GM18873 (cell line): ENCODE measurements around the gene SPATA16.
"Not testable (repeated sequence)": the region's sequence is repeated elsewhere in the genome, so short reads cannot be mapped to it uniquely, and the experiment has no call there.

Source experiments
- ATAC-seq: cut with Tn5 transposase; IDR thresholded peaks from one replicate; pipeline ENCODE4 v1.9.1; 2021; ENCODE audit warnings: mild to moderate bottlenecking, moderate library complexity, moderate number of reproducible peaks; ENCODE audit not compliant: unreplicated experiment, low FRiP score

The SPATA16 gene

GRCh38 chr3:172905451-172905850 is 235.6 kb downstream of the SPATA16 start:
- no peak for ATAC-seq

DNA sequence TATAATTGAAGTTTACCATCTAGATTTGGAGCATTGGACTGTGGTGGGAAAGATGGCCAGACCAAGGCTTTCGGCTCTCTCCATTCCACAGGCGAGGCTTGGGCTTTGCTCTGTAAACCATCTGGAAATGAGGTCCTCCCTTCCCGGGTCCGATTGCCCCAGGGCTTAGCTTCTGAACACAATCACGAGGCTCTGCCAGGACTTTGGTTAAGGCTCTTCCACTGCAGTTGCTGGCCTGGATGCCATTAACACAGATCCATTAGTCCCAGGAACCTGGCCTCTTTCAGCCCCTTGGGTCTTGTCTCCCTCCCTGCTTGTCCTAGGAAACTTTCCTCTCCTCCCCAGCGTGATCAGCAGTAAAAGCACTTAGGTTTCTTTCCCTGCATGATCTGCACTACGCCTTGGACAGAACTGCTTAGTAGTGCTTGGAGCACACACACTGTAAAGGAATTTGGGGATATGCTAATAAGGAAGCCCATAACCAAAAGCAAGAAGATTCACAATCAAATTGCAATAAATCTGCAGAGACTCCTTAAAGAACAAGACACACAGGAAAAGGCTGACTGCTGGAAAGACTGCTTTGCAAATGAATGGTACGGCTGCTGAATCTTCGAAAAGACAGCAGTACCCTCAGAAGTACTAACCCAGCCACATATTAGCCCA is 236.2 kb downstream of the SPATA16 start:
- ATAC-seq = no peak

DNA sequence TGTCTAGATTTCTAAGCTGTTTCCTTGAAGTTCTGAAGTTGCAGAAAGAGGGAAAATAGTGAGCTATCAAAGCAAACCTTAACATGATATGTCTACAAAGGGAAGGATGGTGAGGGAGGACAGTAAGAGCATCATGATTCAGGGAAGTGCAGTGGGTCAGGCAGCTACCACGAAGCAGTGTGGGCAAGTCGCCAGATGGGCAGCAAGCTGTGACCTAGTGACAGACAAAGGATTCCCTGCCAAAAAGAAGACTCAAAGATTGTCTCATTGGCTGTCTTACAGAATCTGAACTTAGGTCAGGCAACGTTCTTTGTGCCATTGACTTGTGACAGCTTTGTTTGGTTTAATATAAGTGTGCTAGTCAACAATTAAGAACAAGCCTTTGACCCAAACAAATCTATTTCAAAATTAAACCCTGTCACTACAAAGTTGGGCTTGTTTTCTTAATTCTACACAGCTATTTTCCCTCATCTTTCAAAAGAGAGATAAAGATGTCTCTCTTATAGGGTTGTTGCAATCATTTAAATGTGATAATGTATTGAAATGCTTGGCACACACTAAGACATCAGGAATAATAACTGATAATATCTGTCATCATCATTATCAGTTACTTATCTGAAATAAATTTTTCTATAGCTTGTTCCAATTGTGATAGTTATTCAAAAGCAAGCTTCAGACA is 237.3 kb downstream of the SPATA16 start:
- ATAC-seq = no peak

- no peak for ATAC-seq
Observed at GRCh38 chr3:172892158-172892557, 248.9 kb downstream of the SPATA16 start.

GRCh38 chr3:172885704-172886103 is 255.3 kb downstream of the SPATA16 start:
- no peak for ATAC-seq

GRCh38 chr3:172882563-172882962 is 258.5 kb downstream of the SPATA16 start:
- ATAC-seq = no peak

GRCh38 chr3:172879381-172879780 is 261.7 kb downstream of the SPATA16 start:
- ATAC-seq = not testable (repeated sequence)

GRCh38 chr3:172877011-172877410 is 264.0 kb downstream of the SPATA16 start:
- ATAC-seq = no peak

DNA sequence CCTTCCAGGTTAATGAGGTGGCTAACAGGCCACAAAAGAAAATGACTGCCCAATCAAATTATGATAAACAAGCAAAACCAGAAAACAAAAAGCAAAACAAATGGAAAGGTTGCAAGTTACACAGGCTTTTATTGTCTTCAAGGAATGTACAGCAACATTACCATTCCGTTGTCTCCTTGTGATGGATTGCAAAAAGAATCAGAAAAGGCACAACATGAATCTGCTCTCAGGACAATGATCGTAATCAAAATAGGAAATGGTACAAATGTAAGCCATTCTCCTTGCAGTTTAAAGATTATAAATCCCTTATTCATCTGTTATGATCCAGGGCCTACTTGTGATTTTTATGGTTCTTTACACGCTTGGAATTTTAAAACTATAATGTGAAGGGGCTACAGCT is 264.7 kb downstream of the SPATA16 start:
- no peak for ATAC-seq

- ATAC-seq = no peak
Observed at GRCh38 chr3:172875039-172875438, 266.0 kb downstream of the SPATA16 start.

- no peak for ATAC-seq
Observed at GRCh38 chr3:172869784-172870518, 271.1 kb downstream of the SPATA16 start.

DNA sequence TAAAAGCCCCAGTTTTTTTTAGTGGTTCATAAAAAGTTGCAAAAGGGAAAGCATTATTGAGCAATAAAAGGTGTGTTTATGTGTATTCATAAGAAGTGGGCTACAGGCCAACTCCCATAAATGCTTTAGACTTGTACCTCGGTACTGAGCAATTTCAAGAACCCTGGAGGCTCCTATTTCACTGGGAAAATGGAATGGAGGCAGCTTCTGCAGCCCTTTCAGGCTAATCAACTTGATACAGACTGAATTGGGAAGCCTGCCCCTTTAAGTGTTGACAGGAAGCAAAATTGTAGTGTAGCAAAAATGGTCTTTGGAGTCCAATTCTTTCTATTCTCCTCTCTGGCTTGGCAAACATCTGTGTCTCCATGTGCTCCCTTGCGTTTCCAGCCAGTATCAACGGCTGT is 271.7 kb downstream of the SPATA16 start:
- ATAC-seq = no peak

- no peak for ATAC-seq
Observed at GRCh38 chr3:172868582-172869200, 272.3 kb downstream of the SPATA16 start.

DNA sequence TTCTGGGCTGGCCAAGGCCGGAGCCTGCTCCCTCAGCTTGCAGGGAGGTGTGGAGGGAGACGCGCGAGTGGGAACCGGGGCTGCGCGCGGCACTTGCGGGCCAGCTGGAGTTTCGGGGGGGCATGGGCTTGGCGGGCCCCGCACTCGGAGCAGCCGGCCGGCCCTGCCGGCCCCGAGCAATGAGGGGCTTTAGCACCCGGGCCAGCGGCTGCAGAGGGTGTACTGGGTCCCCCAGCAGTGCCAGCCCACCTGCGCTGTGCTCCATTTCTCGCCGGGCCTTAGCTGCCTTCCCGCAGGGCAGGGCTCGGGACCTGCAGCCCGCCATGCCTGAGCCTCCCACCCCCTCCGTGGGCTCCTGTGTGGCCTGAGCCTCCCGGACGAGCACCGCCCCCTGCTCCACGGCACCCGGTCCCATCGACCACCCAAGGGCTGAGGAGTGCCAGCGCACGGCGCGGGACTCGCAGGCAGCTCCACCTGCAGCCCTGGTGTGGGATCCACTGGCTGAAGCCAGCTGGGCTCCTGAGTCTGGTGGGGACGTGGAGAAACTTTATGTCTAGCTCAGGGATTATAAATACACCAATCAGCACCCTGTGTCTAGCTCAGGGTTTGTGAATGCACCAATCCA is 274.2 kb downstream of the SPATA16 start:
- not testable (repeated sequence) for ATAC-seq

DNA sequence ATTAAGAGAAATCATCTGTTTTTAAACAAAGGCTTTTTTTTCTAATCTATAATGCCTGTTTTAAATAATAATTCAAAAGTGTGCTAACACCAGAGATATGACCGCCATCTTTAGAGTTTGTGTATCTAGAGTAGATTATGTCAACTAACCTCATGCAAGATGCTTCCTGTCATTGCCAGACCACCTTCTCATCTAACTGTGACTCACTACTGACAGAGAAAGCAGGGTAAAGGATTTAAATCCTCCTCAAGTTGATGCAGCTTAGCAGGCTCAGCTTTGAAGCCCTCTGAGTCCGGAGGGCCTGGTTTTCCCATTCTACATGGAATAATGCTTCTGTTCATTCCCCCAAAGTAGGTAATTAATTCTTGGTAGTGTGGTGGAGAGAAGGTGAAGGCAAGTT is 282.0 kb downstream of the SPATA16 start:
- ATAC-seq = no peak

DNA sequence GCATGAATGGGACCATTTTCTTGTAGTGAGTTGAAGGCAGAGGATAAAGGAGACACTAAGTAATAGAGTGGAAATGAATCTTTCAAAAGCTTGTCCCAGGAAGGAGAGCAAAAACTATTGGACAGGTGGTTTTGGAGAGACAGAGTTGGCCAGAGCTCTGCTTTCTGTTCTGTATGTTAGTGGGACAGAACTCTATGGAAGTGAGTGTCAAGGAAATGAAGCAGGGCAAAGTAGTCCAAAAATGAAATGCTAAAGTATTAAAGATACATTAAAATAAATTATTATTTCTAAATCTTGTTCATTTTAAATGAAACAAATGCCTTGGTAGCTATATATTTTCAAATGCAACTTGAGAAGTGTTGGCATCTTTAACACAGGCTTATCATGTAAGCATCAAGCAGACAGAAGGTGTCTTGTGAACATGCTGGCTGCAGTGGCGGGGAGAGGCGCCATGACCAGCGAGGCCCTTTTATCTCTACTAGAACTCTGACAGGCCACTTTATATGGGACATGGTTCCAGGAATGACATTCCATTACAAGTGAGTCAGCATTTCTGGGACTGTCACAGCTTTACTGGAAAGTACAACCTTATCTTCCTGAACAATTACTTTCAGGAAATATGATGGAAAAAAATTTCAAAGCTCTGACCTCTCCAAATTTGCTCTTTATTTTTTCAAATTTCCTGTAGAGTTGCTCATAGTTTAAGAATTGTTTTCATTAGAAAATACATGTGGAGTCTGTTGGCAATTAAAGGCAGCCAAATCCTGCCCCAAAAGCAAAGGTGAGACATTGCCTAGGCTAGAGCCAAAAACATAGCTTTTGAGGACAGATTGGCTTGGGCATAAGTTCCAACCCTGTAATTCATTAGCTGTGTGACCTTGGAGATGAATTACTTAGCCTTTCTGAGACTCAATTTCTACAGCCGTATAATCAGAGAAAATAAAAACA is 284.0 kb downstream of the SPATA16 start:
- no peak for ATAC-seq

GRCh38 chr3:172855037-172855436 is 286.0 kb downstream of the SPATA16 start:
- no peak for ATAC-seq

DNA sequence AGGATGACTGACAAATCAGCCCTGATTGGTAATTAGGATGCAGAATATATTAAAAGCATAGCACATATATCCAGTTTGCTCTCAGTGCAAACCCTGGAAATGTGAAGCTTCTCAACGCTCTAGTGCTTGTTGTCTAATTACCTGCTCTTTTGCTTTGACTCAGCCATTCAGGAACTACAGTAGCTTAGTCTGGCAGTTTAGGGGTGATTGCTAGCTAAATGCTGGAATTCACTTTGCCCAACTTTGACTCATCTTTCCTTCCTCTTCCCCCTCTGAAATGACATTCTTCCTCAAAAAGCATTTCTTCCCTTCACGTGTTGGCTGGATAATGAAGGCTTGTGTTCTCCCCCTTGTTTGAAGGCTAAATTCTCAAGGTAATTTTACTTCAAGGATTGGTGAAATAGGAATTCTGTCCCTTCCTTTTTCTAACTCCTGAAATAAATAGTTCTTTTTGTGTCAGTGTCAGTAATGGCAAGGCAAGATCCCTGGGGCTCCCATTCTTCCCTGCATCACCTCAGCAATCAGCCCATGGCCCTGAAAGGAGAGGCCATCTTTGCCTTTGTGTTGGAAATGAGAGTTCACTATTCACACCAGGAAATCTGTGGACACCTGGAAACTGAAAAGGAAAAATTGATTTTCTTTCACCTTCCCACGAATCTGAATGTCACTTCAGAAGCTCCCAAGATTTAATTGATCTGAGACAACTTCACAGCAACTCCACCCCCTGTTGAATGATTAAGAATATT is 286.9 kb downstream of the SPATA16 start:
- ATAC-seq = no peak

DNA sequence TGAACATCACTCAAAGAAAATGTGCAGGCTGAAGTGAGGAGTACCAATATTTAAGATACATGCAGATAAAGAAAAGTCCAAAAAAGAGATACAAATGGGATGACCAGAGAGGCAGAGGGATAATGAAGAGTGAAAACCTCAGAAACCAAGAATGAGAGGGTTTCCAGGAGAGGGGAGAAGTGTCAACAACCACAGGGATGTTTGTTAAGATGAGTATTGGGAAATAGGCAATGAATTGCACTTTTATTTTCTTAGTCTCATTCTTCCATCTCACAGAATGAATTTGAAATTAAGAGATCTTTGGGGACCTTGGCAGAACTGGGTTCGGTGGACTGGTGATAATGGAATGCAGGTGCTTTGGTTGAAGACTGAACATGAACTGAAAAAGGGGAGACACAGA is 288.0 kb downstream of the SPATA16 start:
- ATAC-seq = no peak
